ENCODE measurements around the gene PACRG.

Gene PACRG

GRCh38 chr6:163351013-163351412 lies 623.2 kb downstream of the PACRG start:
- DNase-seq (ENCODE audit: low read depth in 3 of 3): no peak

- DNase-seq (ENCODE audit: low read depth in 3 of 3): no peak
These were observed 624.4 kb downstream of the PACRG start for GRCh38 chr6:163352011-163352685.

DNA sequence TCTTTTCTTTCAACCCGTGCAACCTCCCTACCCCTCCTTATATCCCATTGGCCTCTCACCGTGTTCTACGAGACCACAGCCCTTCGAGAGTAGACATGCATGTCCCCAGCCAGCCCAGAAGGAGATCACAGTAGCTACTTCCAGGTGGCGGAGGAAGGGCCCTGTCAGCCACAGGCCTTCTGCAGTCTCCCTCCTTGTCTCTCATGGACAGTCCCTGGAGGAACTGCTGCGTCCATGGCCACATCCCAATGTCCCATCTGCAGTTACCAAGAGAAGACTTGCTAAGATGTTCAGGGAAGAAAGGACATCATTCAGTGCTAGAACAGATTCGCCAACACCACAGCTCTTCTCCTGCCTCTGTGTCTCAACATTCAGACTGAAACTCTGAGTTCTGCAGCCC lies 625.2 kb downstream of the PACRG start:
- DNase-seq (ENCODE audit: low read depth in 3 of 3): no peak

- DNase-seq (ENCODE audit: low read depth in 3 of 3): no peak
These were observed 626.3 kb downstream of the PACRG start for GRCh38 chr6:163354085-163354484.

GRCh38 chr6:163354761-163355425 lies 627.1 kb downstream of the PACRG start:
- no peak for DNase-seq (ENCODE audit: low read depth in 3 of 3)

- no peak for DNase-seq (ENCODE audit: low read depth in 3 of 3)
These were observed 627.7 kb downstream of the PACRG start for GRCh38 chr6:163355426-163355991.

GRCh38 chr6:163356324-163356723 lies 628.5 kb downstream of the PACRG start:
- DNase-seq (ENCODE audit: low read depth in 3 of 3): no peak

DNA sequence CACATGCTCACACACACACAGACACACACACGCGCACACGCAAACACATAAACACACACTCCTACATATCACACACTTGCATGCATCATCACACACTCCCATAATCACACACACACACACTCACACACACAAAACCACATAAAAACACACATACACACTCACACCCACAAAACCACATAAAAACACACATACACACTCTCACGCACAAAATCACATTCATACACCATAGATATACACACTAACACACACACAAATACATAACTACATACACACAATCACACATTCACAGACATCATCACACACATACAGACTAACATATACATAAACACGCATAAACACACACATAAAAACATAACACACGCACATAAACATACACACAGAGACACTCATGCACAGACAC lies 629.0 kb downstream of the PACRG start:
- no peak for DNase-seq (ENCODE audit: low read depth in 3 of 3)

DNA sequence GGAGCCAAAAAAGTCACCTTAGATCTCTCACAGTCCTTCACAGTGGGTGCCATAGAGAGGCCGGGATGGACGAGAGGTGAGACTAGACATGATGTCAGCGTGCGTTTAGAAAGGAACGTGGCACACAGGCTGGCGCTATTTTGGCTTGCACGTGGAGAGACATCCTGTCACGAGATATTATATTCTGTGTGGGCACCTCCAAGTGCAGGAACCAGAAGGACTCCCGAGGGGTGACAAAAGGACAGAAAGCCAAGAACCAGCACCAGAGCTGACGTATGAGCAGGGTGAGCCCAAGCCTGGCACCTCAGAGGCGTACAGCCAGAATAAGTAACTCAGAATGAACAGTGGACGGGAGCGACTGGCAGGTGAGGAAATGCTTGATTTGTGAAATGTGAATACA lies 636.9 kb downstream of the PACRG start:
- no peak for DNase-seq (ENCODE audit: low read depth in 3 of 3)

Data from stimulated activated CD4-positive, alpha-beta T cell treated with anti-CD3 and anti-CD28 coated beads, TNF-alpha, amount 100 ng/mL, for 4 hours (primary cell).